CD14-positive monocyte (primary cell): ENCODE measurements around the gene AGO3. TPM values are rescaled to one million over a fixed set of nuclear protein-coding genes. Genes with fewer than 3 reads are reported as not detected.

Experiments used
- DNase-seq, 3 donors: peaks; one replicate each; pipeline ENCODE4 v3.0.0-alpha.2; 2011 to 2022
- H2AFZ ChIP-seq: 2 replicates; pipeline ENCODE4 v1.6.0; 2012; ENCODE audit warnings: mild to moderate bottlenecking, low read depth, low read length, inconsistent platforms; ENCODE audit not compliant: insufficient read depth, poor library complexity, severe bottlenecking
- H3K27ac ChIP-seq, 2 donors: 1 replicate in 1 of 2; 2 replicates in 1 of 2; pipeline ENCODE4 v1.5.1; 2012 to 2013; ENCODE audit warnings: low read length in 2 of 2, control low read depth in 1 of 2, inconsistent platforms in 1 of 2, low read depth in 1 of 2, mild to moderate bottlenecking in 1 of 2
- H3K27me3 ChIP-seq, 2 donors: one replicate each; pipeline versions ENCODE4 v1.6.0 to v1.6.1; 2011 to 2013; ENCODE audit warnings: low read length in 2 of 2; ENCODE audit not compliant: control insufficient read depth in 2 of 2, insufficient read depth in 2 of 2
- H3K36me3 ChIP-seq, 2 donors: replicated peaks in 1 of 2; 1 replicate in 1 of 2; 2 replicates in 1 of 2; pipeline versions ENCODE4 v1.5.1 to v1.6.1; 2012 to 2013; ENCODE audit warnings: low read length in 2 of 2, control low read depth in 1 of 2, inconsistent platforms in 1 of 2, mild to moderate bottlenecking in 1 of 2; ENCODE audit not compliant: insufficient read depth in 2 of 2, control insufficient read depth in 1 of 2
- H3K4me1 ChIP-seq, 2 donors: 1 replicate in 1 of 2; 2 replicates in 1 of 2; pipeline versions ENCODE4 v1.5.1 to v1.6.1; 2012 to 2013; ENCODE audit warnings: low read length in 2 of 2, control low read depth in 1 of 2, inconsistent platforms in 1 of 2, mild to moderate bottlenecking in 1 of 2, moderate library complexity in 1 of 2; ENCODE audit not compliant: insufficient read depth in 2 of 2, control insufficient read depth in 1 of 2
- H3K4me2 ChIP-seq: replicated peaks from 2 replicates; pipeline ENCODE3; 2012; ENCODE audit warnings: low read length, moderate library complexity, mild to moderate bottlenecking; ENCODE audit not compliant: poor library complexity, severe bottlenecking; ENCODE audit errors: extremely low read depth
- H3K4me3 ChIP-seq, 3 experiments: fragments of 200-600 bp in 1 of 3; sonication (generic) in 1 of 3; replicated peaks in 1 of 3; 1 replicate in 2 of 3; 2 replicates in 1 of 3; pipeline ENCODE4 v1.5.1; 2011 to 2013; ENCODE audit warnings: low read length in 3 of 3, mild to moderate bottlenecking in 3 of 3, control low read depth in 2 of 3, low read depth in 2 of 3, inconsistent platforms in 1 of 3, moderate library complexity in 1 of 3
- H3K79me2 ChIP-seq: 2 replicates; pipeline ENCODE4 v1.6.0; 2012; ENCODE audit warnings: mild to moderate bottlenecking, control low read depth, inconsistent platforms, low read length, moderate library complexity; ENCODE audit not compliant: insufficient read depth
- H3K9ac ChIP-seq: 2 replicates; pipeline ENCODE4 v1.6.0; 2017; ENCODE audit warnings: low read length, mild to moderate bottlenecking; ENCODE audit not compliant: insufficient read depth, poor library complexity, severe bottlenecking
- H3K9me3 ChIP-seq, 2 donors: replicated peaks in 1 of 2; 1 replicate in 1 of 2; 2 replicates in 1 of 2; pipeline versions ENCODE4 v1.5.1 to v1.6.1; 2012 to 2013; ENCODE audit warnings: low read length in 2 of 2, control low read depth in 1 of 2; ENCODE audit not compliant: control insufficient read depth in 1 of 2, insufficient read depth in 1 of 2
- H4K20me1 ChIP-seq: 2 replicates; pipeline ENCODE4 v1.6.0; 2012; ENCODE audit warnings: mild to moderate bottlenecking, low read length, control low read depth, moderate library complexity; ENCODE audit not compliant: insufficient read depth
- H3K27ac Mint-ChIP-seq, 7 donors: one replicate each; pipeline ENCODE4 v1.8.0; 2020; ENCODE audit warnings: mild to moderate bottlenecking in 7 of 7, mixed read lengths in 7 of 7, moderate library complexity in 6 of 7, inconsistent platforms in 2 of 7
- H3K27me3 Mint-ChIP-seq, 3 donors: one replicate each; pipeline ENCODE4 v1.8.0; 2021 to 2022; ENCODE audit warnings: low read depth in 3 of 3, mild to moderate bottlenecking in 3 of 3, mixed read lengths in 3 of 3, moderate library complexity in 3 of 3, inconsistent platforms in 1 of 3
- H3K36me3 Mint-ChIP-seq, 2 donors: one replicate each; pipeline ENCODE4 v1.8.0; 2020; ENCODE audit warnings: mixed read lengths in 2 of 2, inconsistent platforms in 1 of 2, mild to moderate bottlenecking in 1 of 2
- H3K4me1 Mint-ChIP-seq: one replicate; pipeline ENCODE4 v1.8.0; 2020; ENCODE audit warnings: mild to moderate bottlenecking, mixed read lengths
- H3K4me3 Mint-ChIP-seq, 2 donors: one replicate each; pipeline ENCODE4 v1.8.0; 2020; ENCODE audit warnings: mild to moderate bottlenecking in 2 of 2, mixed read lengths in 2 of 2, moderate library complexity in 1 of 2
- H3K9me3 Mint-ChIP-seq, 7 donors: one replicate each; pipeline ENCODE4 v1.8.0; 2020 to 2022; ENCODE audit warnings: mixed read lengths in 7 of 7, mild to moderate bottlenecking in 6 of 7, moderate library complexity in 6 of 7, inconsistent platforms in 2 of 7
- WGBS: methylation state at CpG from one replicate; pipeline ENCODE4 v1.1.5; 2013; ENCODE audit warnings: missing lambda C conversion rate; ENCODE audit not compliant: insufficient coverage; 5-methylcytosine and 5-hydroxymethylcytosine counted together
- intact Hi-C, 2 donors: fragments of 100-400 bp; cut with micrococcal nuclease; formaldehyde crosslinking; loops; one replicate each; pipeline versions ENCODE4 v1.15.0 to v1.15.1; 2023
- polyA plus RNA-seq, 3 donors: library from polyadenylated mRNA; depleted of rRNA in 1 of 3; unstranded in 2 of 3; stranded (reverse) in 1 of 3; fragments of 300-500 nt in 2 of 3; fragments of >200 nt in 1 of 3; fragmentation: Illumina TruSeq in 2 of 3; gene quantifications; 1 replicate in 2 of 3; 2 replicates in 1 of 3; pipeline ENCODE4 v1.2.3, GENCODE V29; 2012 to 2021
- TF ChIP-seq, protein P1 (sequence below): fragments of 200-600 bp; IDR thresholded peaks from one replicate; pipeline ENCODE4 v1.8.0; 2022; ENCODE audit warnings: antibody characterized with exemption, mild to moderate bottlenecking

The AGO3 gene
- polyA plus RNA-seq, 3 donors = 6.3 to 9.0 (median 8.3) TPM

DNA sequence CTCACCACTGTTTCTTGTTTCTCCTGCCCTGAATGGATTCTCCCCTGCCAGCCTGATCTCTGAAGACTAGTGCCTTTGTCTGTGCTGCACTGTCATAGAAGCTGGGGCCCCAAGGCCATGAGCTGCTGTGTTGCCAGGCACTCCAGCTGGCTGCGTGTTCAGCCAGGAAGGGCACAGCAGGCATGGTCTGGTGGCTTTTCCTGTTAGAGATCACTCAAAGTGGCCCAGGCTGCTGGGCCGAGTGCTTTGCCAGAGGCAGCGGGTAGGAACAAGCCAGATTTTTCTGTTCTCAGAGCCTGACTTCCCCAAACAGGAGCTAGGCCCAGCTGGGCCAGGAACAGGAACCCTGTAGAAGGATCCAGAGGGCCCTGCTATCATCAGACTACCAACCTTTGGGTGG lies 163.0 kb downstream of the AGO3 start:
- H3K27ac ChIP-seq = peak overlapping the region; percentile 18 to 90
- H3K9ac ChIP-seq = no peak overlapping the region
- H3K9me3 Mint-ChIP-seq = peaks cover 0 to 2% (median 0%) of the 10 kb centered on the region in 7 donors
- H3K4me3 ChIP-seq = no peak overlapping the region
- peaks cover 48 to 52% of the 10 kb centered on the region in 2 donors for H3K4me1 ChIP-seq
- no peak overlapping the region for H3K4me2 ChIP-seq
- H4K20me1 ChIP-seq = peaks cover 21% of the 10 kb centered on the region
- 48% methylated on average over 3 of the region's 3 CpGs for WGBS
- no peaks in the 10 kb centered on the region for H3K9me3 ChIP-seq
- DNase-seq = no peak
- peak overlapping the region in 5 of 7 donors; percentile 58 to 85 (median 81) for H3K27ac Mint-ChIP-seq
- H3K27me3 Mint-ChIP-seq = peaks cover 0 to 4% (median 0%) of the 10 kb centered on the region in 3 donors
- intact Hi-C loops = no loop called here
- H3K36me3 ChIP-seq = peaks cover 44 to 61% of the 10 kb centered on the region in 2 donors
- TF ChIP-seq, protein P1, sequence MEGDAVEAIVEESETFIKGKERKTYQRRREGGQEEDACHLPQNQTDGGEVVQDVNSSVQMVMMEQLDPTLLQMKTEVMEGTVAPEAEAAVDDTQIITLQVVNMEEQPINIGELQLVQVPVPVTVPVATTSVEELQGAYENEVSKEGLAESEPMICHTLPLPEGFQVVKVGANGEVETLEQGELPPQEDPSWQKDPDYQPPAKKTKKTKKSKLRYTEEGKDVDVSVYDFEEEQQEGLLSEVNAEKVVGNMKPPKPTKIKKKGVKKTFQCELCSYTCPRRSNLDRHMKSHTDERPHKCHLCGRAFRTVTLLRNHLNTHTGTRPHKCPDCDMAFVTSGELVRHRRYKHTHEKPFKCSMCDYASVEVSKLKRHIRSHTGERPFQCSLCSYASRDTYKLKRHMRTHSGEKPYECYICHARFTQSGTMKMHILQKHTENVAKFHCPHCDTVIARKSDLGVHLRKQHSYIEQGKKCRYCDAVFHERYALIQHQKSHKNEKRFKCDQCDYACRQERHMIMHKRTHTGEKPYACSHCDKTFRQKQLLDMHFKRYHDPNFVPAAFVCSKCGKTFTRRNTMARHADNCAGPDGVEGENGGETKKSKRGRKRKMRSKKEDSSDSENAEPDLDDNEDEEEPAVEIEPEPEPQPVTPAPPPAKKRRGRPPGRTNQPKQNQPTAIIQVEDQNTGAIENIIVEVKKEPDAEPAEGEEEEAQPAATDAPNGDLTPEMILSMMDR = no peak
- no peak overlapping the region for H3K4me3 Mint-ChIP-seq
- H3K27me3 ChIP-seq = no peaks in the 10 kb centered on the region
- H3K4me1 Mint-ChIP-seq = peaks cover 48% of the 10 kb centered on the region
- peaks cover 43% of the 10 kb centered on the region for H3K79me2 ChIP-seq
- peaks cover 43 to 60% of the 10 kb centered on the region in 2 donors for H3K36me3 Mint-ChIP-seq
- no peak overlapping the region for H2AFZ ChIP-seq

DNA sequence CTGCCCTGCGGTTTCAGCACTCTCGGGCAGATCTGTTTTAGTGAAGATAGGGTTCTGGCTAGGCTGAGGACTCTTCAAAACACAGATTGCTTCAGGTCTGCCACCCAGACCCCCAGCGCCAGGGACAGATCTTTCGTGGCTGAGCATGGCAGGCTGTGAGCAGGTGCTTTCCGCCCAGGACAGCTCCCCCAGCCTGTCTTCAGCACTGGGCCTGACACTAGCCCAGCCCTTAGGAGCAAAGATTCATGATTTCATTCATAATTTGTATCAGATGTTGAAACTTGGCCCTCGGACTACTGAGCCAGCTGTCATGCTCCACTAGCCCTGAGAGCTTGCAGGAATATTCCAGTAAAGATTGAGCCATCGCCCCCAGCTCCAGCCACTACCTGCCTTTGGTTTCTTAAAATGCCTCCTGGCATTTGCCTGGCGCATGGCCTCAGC lies 163.7 kb downstream of the AGO3 start:
- peak overlapping the region; percentile 29 to 90 for H3K27ac ChIP-seq
- TF ChIP-seq, protein P1 = no peak
- Mint-ChIP-seq H3K4me1 (peaks cover 43% of the 10 kb centered on the region), H3K27me3 (peaks cover 0 to 3% (median 0%) of the 10 kb centered on the region in 3 donors), H3K36me3 (peaks cover 43 to 60% of the 10 kb centered on the region in 2 donors), H3K4me3 (no peak overlapping the region), H3K9me3 (peaks cover 0 to 2% (median 0%) of the 10 kb centered on the region in 7 donors), H3K27ac (peak overlapping the region; percentile 21 to 89 (median 62))
- peaks cover 36% of the 10 kb centered on the region for H3K79me2 ChIP-seq
- peaks cover 21% of the 10 kb centered on the region for H4K20me1 ChIP-seq
- no peaks in the 10 kb centered on the region for H3K9me3 ChIP-seq
- H3K9ac ChIP-seq = no peak overlapping the region
- intact Hi-C loops = loop anchor here in 1 of 2 donors (5.0 kb wide), 1 partner anchor 93 kb away; no protein-coding TSS in a partner anchor
- H3K27me3 ChIP-seq = no peaks in the 10 kb centered on the region
- H3K4me1 ChIP-seq = peaks cover 47% of the 10 kb centered on the region in 2 donors
- H2AFZ ChIP-seq = no peak overlapping the region
- DNase-seq = no peak
- H3K4me3 ChIP-seq = no peak overlapping the region
- peaks cover 44 to 61% of the 10 kb centered on the region in 2 donors for H3K36me3 ChIP-seq
- H3K4me2 ChIP-seq = no peak overlapping the region
- 92% methylated on average over 7 of the region's 8 CpGs for WGBS
